ENCODE measurements around the gene SPECC1L. TPM values are rescaled to one million over a fixed set of nuclear protein-coding genes. Genes with fewer than 3 reads are reported as not detected.

The SPECC1L gene
- total and polyA plus RNA-seq, 2 experiments from 2014 or later: 21.1 to 34.0 TPM

DNA sequence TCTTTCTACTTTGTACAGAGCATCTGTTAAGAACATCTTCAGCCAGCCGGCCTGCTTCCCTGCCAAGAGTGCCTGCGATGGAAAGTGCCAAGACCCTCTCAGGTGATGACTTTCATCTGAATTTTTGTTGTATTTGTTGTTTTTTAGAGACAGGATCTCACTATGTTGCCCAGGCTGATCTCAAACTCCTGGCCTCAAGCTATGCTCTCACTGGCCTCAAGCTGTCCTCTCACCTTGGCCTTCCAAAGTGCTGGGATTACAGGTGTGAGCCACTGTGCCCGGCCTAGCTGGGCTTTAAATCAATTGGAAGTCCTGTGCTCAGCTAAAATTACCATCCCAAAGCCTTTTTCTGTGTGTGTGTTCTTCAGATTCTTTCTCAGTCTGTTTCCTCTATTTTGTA, 92.6 kb downstream of the SPECC1L start:
- in situ Hi-C loops (cut with MboI): no loop called here
- WGBS, 2 experiments (ENCODE audit: low coverage in 1 of 2, low lambda C conversion rate in 2 of 2, missing lambda C conversion rate in 2 of 2): 93 to 99% methylated on average over 3 of the region's 3 CpGs

GRCh38 chr22:24366701-24367100, 96.1 kb downstream of the SPECC1L start:
- Histone ChIP-seq H3K27ac (no peak overlapping the region), H2AFZ (no peak overlapping the region), H3K9me2 (ENCODE audit: insufficient read depth) (no peaks in the 10 kb centered on the region), H3F3A (ENCODE audit: insufficient read depth) (peaks cover 18% of the 10 kb centered on the region), H3K4me1 (ENCODE audit: insufficient read depth) (peaks cover 18% of the 10 kb centered on the region), H3K79me2 (ENCODE audit: insufficient read depth) (peaks cover 4% of the 10 kb centered on the region; the same call in 1 of the 2 replicates), H3K9ac (no peak overlapping the region), H3K36me3 (ENCODE audit: low read depth) (peaks cover 45% of the 10 kb centered on the region), H4K20me1 (ENCODE audit: insufficient read depth) (no peaks in the 10 kb centered on the region), H3K9me3 (ENCODE audit: low read depth) (no peaks in the 10 kb centered on the region), H3K27me3 (replicated peaks; ENCODE audit: insufficient read depth) (no peaks in the 10 kb centered on the region), H3K4me2 (ENCODE audit: unreplicated experiment) (no peak overlapping the region), H3K4me3 (no peak overlapping the region)
- no peak for TF ChIP-seq EZH2 (IDR thresholded peaks at IDR 0.05; ENCODE audit: insufficient read depth, poor library complexity, severe bottlenecking)
- TF ChIP-seq EZH2phosphoT487 (IDR thresholded peaks at IDR 0.05; ENCODE audit: insufficient read depth, low read depth): no peak
- in situ Hi-C loops (cut with MboI): no loop called here
- DNase-seq: no peak
- WGBS, 2 experiments (ENCODE audit: low coverage in 1 of 2, low lambda C conversion rate in 2 of 2, missing lambda C conversion rate in 2 of 2): 67 to 71% methylated on average over 8 of the region's 8 CpGs

More for the DNA sequence above, 92.6 kb downstream of the SPECC1L start:
- Histone ChIP-seq H3K9ac (no peak overlapping the region), H3K4me3 (no peak overlapping the region), H3K9me3 (ENCODE audit: low read depth) (no peaks in the 10 kb centered on the region), H3K79me2 (ENCODE audit: insufficient read depth) (peaks cover 16% of the 10 kb centered on the region), H3K36me3 (ENCODE audit: low read depth) (peaks cover 25% of the 10 kb centered on the region), H4K20me1 (ENCODE audit: insufficient read depth) (no peaks in the 10 kb centered on the region), H3K27ac (no peak overlapping the region), H2AFZ (no peak overlapping the region), H3K4me1 (ENCODE audit: insufficient read depth) (peaks cover 11% of the 10 kb centered on the region), H3F3A (ENCODE audit: insufficient read depth) (peaks cover 11% of the 10 kb centered on the region), H3K4me2 (ENCODE audit: unreplicated experiment) (no peak overlapping the region), H3K9me2 (ENCODE audit: insufficient read depth) (no peaks in the 10 kb centered on the region), H3K27me3 (replicated peaks; ENCODE audit: insufficient read depth) (no peaks in the 10 kb centered on the region)
- no peak for TF ChIP-seq EZH2 (IDR thresholded peaks at IDR 0.05; ENCODE audit: insufficient read depth, poor library complexity, severe bottlenecking)
- TF ChIP-seq EZH2phosphoT487 (IDR thresholded peaks at IDR 0.05; ENCODE audit: insufficient read depth, low read depth): no peak
- DNase-seq: no peak

GRCh38 chr22:24367841-24368240, 97.2 kb downstream of the SPECC1L start:
- Histone ChIP-seq H3F3A (ENCODE audit: insufficient read depth) (peaks cover 18% of the 10 kb centered on the region), H3K27ac (no peak overlapping the region), H4K20me1 (ENCODE audit: insufficient read depth) (no peaks in the 10 kb centered on the region), H3K36me3 (ENCODE audit: low read depth) (peaks cover 50% of the 10 kb centered on the region), H3K27me3 (replicated peaks; ENCODE audit: insufficient read depth) (no peaks in the 10 kb centered on the region), H2AFZ (no peak overlapping the region), H3K9ac (no peak overlapping the region), H3K4me3 (no peak overlapping the region), H3K9me2 (ENCODE audit: insufficient read depth) (no peaks in the 10 kb centered on the region), H3K79me2 (ENCODE audit: insufficient read depth) (peaks cover 4% of the 10 kb centered on the region; the same call in 1 of the 2 replicates), H3K4me2 (ENCODE audit: unreplicated experiment) (no peak overlapping the region), H3K4me1 (ENCODE audit: insufficient read depth) (peaks cover 18% of the 10 kb centered on the region), H3K9me3 (ENCODE audit: low read depth) (no peaks in the 10 kb centered on the region)
- no peak for TF ChIP-seq EZH2 (IDR thresholded peaks at IDR 0.05; ENCODE audit: insufficient read depth, poor library complexity, severe bottlenecking)
- TF ChIP-seq EZH2phosphoT487 (IDR thresholded peaks at IDR 0.05; ENCODE audit: insufficient read depth, low read depth): no peak
- 39 to 42% methylated on average over 3 of the region's 3 CpGs for WGBS, 2 experiments (ENCODE audit: low coverage in 1 of 2, low lambda C conversion rate in 2 of 2, missing lambda C conversion rate in 2 of 2)
- DNase-seq: peak; percentile 43
- in situ Hi-C loops (cut with MboI): no loop called here

DNA sequence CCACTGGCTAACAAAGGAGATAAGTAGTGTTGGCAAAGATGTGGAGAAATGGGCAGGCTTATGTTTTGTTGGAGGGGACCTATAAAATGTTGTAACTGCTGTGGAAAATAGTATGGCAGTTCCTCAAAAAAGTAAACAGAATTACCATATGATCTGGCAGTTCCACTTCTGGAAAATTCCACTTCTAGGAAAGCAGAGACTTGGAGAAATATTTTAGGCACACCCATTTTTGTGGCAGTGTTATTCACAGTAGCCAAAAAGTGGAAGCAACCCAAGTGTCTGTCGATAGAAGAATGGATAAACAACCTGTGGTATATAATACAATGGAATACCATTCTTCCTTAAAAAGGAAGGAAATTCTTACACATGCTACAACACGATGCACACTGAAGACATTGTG, 99.8 kb downstream of the SPECC1L start:
- H3K9ac ChIP-seq: no peak overlapping the region
- H3K4me3 ChIP-seq: no peak overlapping the region
- peak; percentile 19 for DNase-seq
- H3K36me3 ChIP-seq (ENCODE audit: low read depth): peaks cover 50% of the 10 kb centered on the region
- no peak overlapping the region for H2AFZ ChIP-seq
- H3K27me3 ChIP-seq (replicated peaks; ENCODE audit: insufficient read depth): no peaks in the 10 kb centered on the region
- H3K9me3 ChIP-seq (ENCODE audit: low read depth): no peaks in the 10 kb centered on the region
- H3K79me2 ChIP-seq (ENCODE audit: insufficient read depth): peaks cover 4% of the 10 kb centered on the region; the same call in 1 of the 2 replicates
- no peak overlapping the region for H3K27ac ChIP-seq
- in situ Hi-C loops (cut with MboI): no loop called here
- H4K20me1 ChIP-seq (ENCODE audit: insufficient read depth): no peaks in the 10 kb centered on the region
- WGBS, 2 experiments (ENCODE audit: low coverage in 1 of 2, low lambda C conversion rate in 2 of 2, missing lambda C conversion rate in 2 of 2): 36 to 38% methylated on average over 2 of the region's 2 CpGs
- H3K4me2 ChIP-seq (ENCODE audit: unreplicated experiment): no peak overlapping the region
- H3K4me1 ChIP-seq (ENCODE audit: insufficient read depth): peaks cover 18% of the 10 kb centered on the region
- no peak for TF ChIP-seq EZH2 (IDR thresholded peaks at IDR 0.05; ENCODE audit: insufficient read depth, poor library complexity, severe bottlenecking)
- TF ChIP-seq EZH2phosphoT487 (IDR thresholded peaks at IDR 0.05; ENCODE audit: insufficient read depth, low read depth): no peak
- peaks cover 25% of the 10 kb centered on the region for H3F3A ChIP-seq (ENCODE audit: insufficient read depth)
- H3K9me2 ChIP-seq (ENCODE audit: insufficient read depth): no peaks in the 10 kb centered on the region

DNA sequence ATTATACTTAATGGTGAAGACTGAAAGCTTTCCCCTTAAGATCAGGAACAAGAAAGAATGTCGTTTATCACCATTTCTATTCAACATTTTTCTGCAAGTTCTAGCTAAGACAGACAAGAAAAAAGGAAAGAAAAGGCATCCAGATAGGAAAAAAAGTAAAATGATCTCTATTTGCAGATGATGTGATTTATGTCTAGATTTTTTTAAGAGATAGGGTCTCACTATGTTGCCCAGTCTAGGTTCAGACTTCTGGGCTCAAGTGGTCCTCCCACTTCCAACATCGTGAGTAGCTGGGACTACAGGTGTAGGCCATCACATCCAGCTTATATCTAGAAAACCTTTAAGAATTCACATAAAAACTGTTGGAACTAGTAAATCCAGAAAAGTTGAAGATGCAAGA, 105.4 kb downstream of the SPECC1L start:
- no peak overlapping the region for H3K4me3 ChIP-seq
- H2AFZ ChIP-seq: no peak overlapping the region
- no peaks in the 10 kb centered on the region for H3K9me2 ChIP-seq (ENCODE audit: insufficient read depth)
- no peaks in the 10 kb centered on the region for H3K79me2 ChIP-seq (ENCODE audit: insufficient read depth)
- H3K4me1 ChIP-seq (ENCODE audit: insufficient read depth): peaks cover 12% of the 10 kb centered on the region
- H3K27me3 ChIP-seq (replicated peaks; ENCODE audit: insufficient read depth): no peaks in the 10 kb centered on the region
- in situ Hi-C loops (cut with MboI): no loop called here
- peaks cover 52% of the 10 kb centered on the region for H3K36me3 ChIP-seq (ENCODE audit: low read depth)
- no peaks in the 10 kb centered on the region for H4K20me1 ChIP-seq (ENCODE audit: insufficient read depth)
- peaks cover 20% of the 10 kb centered on the region for H3F3A ChIP-seq (ENCODE audit: insufficient read depth)
- no peaks in the 10 kb centered on the region for H3K9me3 ChIP-seq (ENCODE audit: low read depth)
- H3K4me2 ChIP-seq (ENCODE audit: unreplicated experiment): no peak overlapping the region
- WGBS, 2 experiments (ENCODE audit: low coverage in 1 of 2, low lambda C conversion rate in 2 of 2, missing lambda C conversion rate in 2 of 2): 95 to 100% methylated on average over 2 of the region's 2 CpGs
- TF ChIP-seq EZH2 (IDR thresholded peaks at IDR 0.05; ENCODE audit: insufficient read depth, poor library complexity, severe bottlenecking): no peak
- TF ChIP-seq EZH2phosphoT487 (IDR thresholded peaks at IDR 0.05; ENCODE audit: insufficient read depth, low read depth): no peak
- H3K9ac ChIP-seq: no peak overlapping the region
- no peak overlapping the region for H3K27ac ChIP-seq
- DNase-seq: no peak

Data from GM23248 (cell line).